ENCODE data around the gene DOCK2.

The DOCK2 gene

DNA sequence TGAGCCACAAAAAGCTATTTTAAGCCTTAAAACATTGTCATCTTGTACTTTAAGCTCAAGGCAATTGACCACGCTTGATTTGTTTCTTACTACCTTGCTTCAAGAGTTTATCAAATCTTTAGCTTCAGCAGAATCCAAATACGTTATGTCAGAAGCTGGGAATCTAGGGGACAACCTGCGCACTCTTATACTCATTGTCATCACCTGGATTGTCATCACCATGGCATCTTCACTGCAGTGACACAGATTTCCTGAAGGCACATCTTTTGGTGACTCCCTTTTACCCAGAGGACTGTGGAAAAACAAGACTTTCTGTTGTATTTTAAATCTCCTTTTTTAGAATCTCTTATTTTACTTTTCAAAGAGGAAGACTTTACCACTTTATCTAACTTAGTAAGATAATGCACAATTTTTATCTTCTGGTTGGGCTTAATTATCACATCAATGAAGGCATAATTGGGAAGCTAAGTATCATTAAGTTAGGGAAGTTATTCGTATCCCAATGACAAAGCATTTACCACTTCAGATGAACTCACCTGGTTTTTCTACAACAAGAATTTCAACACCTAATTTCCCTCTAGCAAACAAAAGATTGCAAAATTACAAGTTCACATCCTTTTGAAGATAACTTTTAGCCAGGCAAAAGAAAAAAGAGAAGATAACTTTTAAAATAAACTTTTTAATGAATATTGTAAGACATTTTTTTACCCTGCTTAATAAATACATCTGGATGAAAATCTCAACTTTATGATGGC, 162.0 kb downstream of the DOCK2 start:
- Histone ChIP-seq H3K4me3 (ENCODE audit: insufficient read depth, low read length, poor library complexity, severe bottlenecking) (no peak overlapping the region), H3K4me2 (ENCODE audit: low read depth, low read length, poor library complexity, severe bottlenecking) (no peak overlapping the region), H3K9ac (ENCODE audit: low read length) (no peak overlapping the region), H3F3A (ENCODE audit: insufficient read depth) (no peaks in the 10 kb centered on the region), H3K36me3 (ENCODE audit: low read length) (peaks cover 7% of the 10 kb centered on the region; the same call in 1 of the 2 replicates), H4K20me1 (ENCODE audit: low read depth, low read length) (peaks cover 4% of the 10 kb centered on the region; the same call in 1 of the 2 replicates), H3K9me3 (ENCODE audit: insufficient read depth, low read length) (no peaks in the 10 kb centered on the region), H3K27ac (ENCODE audit: low read depth, low read length) (no peak overlapping the region), H3K79me2 (ENCODE audit: insufficient read depth, low read length) (no peaks in the 10 kb centered on the region), H2AFZ (ENCODE audit: low read depth, low read length, severe bottlenecking) (no peak overlapping the region), H3K27me3 (ENCODE audit: low read length) (no peaks in the 10 kb centered on the region), H3K9me2 (replicated peaks; ENCODE audit: insufficient read depth, low read length) (no peaks in the 10 kb centered on the region)
- TF ChIP-seq, protein P1, sequence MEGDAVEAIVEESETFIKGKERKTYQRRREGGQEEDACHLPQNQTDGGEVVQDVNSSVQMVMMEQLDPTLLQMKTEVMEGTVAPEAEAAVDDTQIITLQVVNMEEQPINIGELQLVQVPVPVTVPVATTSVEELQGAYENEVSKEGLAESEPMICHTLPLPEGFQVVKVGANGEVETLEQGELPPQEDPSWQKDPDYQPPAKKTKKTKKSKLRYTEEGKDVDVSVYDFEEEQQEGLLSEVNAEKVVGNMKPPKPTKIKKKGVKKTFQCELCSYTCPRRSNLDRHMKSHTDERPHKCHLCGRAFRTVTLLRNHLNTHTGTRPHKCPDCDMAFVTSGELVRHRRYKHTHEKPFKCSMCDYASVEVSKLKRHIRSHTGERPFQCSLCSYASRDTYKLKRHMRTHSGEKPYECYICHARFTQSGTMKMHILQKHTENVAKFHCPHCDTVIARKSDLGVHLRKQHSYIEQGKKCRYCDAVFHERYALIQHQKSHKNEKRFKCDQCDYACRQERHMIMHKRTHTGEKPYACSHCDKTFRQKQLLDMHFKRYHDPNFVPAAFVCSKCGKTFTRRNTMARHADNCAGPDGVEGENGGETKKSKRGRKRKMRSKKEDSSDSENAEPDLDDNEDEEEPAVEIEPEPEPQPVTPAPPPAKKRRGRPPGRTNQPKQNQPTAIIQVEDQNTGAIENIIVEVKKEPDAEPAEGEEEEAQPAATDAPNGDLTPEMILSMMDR (IDR thresholded peaks at IDR 0.05; ENCODE audit: insufficient read depth, low read length, poor library complexity, severe bottlenecking) = no peak
- no peak for TF ChIP-seq EZH2phosphoT487 (conservative IDR thresholded peaks at IDR 0.05; ENCODE audit: low read length)

DNA sequence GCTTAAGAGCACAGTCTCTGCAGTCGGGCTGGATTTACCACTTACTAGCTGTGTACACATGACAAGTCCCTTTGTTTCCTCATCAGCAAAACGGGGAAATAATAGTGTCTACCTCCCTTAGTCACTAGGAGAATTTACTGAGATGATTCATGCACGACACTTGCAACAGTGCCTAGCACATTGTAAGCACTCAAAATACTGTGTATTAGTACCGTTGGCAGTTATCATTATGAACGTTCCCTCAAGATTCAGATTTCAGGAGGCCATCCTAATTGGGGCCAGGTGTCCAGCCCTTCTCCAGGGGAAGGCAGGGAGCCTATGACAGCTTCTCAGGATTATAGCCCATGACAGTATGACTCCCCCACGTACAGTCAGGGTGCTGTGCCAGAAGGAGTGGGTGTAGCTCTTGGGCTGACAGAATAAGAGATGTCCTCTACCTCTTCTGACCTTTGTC, 164.3 kb downstream of the DOCK2 start:
- Histone ChIP-seq H3F3A (ENCODE audit: insufficient read depth) (no peaks in the 10 kb centered on the region), H3K27ac (ENCODE audit: low read depth, low read length) (no peak overlapping the region), H3K79me2 (ENCODE audit: insufficient read depth, low read length) (no peaks in the 10 kb centered on the region), H3K4me3 (ENCODE audit: insufficient read depth, low read length, poor library complexity, severe bottlenecking) (no peak overlapping the region), H3K36me3 (ENCODE audit: low read length) (peaks cover 7% of the 10 kb centered on the region; the same call in 1 of the 2 replicates), H3K27me3 (ENCODE audit: low read length) (no peaks in the 10 kb centered on the region), H2AFZ (ENCODE audit: low read depth, low read length, severe bottlenecking) (no peak overlapping the region), H3K9ac (ENCODE audit: low read length) (no peak overlapping the region), H3K9me2 (replicated peaks; ENCODE audit: insufficient read depth, low read length) (no peaks in the 10 kb centered on the region), H3K4me2 (ENCODE audit: low read depth, low read length, poor library complexity, severe bottlenecking) (no peak overlapping the region), H4K20me1 (ENCODE audit: low read depth, low read length) (peaks cover 4% of the 10 kb centered on the region; the same call in 1 of the 2 replicates), H3K9me3 (ENCODE audit: insufficient read depth, low read length) (no peaks in the 10 kb centered on the region)
- TF ChIP-seq, protein P1 (IDR thresholded peaks at IDR 0.05; ENCODE audit: insufficient read depth, low read length, poor library complexity, severe bottlenecking) = no peak
- no peak for TF ChIP-seq EZH2phosphoT487 (conservative IDR thresholded peaks at IDR 0.05; ENCODE audit: low read length)

DNA sequence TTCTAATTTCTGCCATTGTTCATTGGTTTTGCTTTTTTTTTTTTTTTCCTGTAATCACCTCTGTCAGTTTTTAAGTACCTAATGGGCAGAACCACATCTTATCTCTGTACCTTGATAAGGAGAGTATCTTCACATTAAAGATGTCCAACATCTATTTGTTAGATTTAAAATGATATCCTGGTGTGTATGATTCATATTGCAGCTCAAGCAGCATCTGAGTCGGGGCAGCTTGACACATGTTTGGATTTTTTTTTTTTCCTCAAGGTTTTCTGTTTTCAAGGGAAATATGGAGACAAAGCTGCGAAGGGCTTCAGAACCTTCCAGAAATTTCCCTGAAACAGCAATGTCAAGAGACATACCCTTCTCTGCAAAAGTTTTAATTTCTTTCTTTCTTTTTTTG, 164.7 kb downstream of the DOCK2 start:
- Histone ChIP-seq H3K9me3 (ENCODE audit: insufficient read depth, low read length) (no peaks in the 10 kb centered on the region), H3K9ac (ENCODE audit: low read length) (no peak overlapping the region), H3K9me2 (replicated peaks; ENCODE audit: insufficient read depth, low read length) (no peaks in the 10 kb centered on the region), H3K36me3 (ENCODE audit: low read length) (peaks cover 7% of the 10 kb centered on the region; the same call in 1 of the 2 replicates), H3K79me2 (ENCODE audit: insufficient read depth, low read length) (no peaks in the 10 kb centered on the region), H4K20me1 (ENCODE audit: low read depth, low read length) (peaks cover 4% of the 10 kb centered on the region; the same call in 1 of the 2 replicates), H3F3A (ENCODE audit: insufficient read depth) (no peaks in the 10 kb centered on the region), H3K4me3 (ENCODE audit: insufficient read depth, low read length, poor library complexity, severe bottlenecking) (no peak overlapping the region), H3K27ac (ENCODE audit: low read depth, low read length) (no peak overlapping the region), H2AFZ (ENCODE audit: low read depth, low read length, severe bottlenecking) (no peak overlapping the region), H3K27me3 (ENCODE audit: low read length) (no peaks in the 10 kb centered on the region), H3K4me2 (ENCODE audit: low read depth, low read length, poor library complexity, severe bottlenecking) (no peak overlapping the region)
- no peak for TF ChIP-seq EZH2phosphoT487 (conservative IDR thresholded peaks at IDR 0.05; ENCODE audit: low read length)
- TF ChIP-seq, protein P1 (IDR thresholded peaks at IDR 0.05; ENCODE audit: insufficient read depth, low read length, poor library complexity, severe bottlenecking) = no peak
